Activated naive CD4-positive, alpha-beta T cell treated with anti-CD3 and anti-CD28 coated beads, Interleukin-2, amount 50 U/mL, for 16 hours (primary cell): ENCODE data around the gene RDM1.
"Not testable (repeated sequence)": the region's sequence is repeated elsewhere in the genome, so short reads cannot be mapped to it uniquely, and the experiment has no call there.

Experiments
- DNase-seq: peaks from one replicate; pipeline ENCODE4 v3.0.0-alpha.2; 2020

Gene RDM1

GRCh38 chr17:35897772-35898171 is 32.8 kb downstream of the RDM1 start:
- not testable (repeated sequence) for DNase-seq

GRCh38 chr17:35895636-35896587 is 34.7 kb downstream of the RDM1 start:
- no peak for DNase-seq

- no peak for DNase-seq
Measured at GRCh38 chr17:35894206-35894605, 36.4 kb downstream of the RDM1 start.

- DNase-seq = no peak
Measured at GRCh38 chr17:35893751-35894150, 36.8 kb downstream of the RDM1 start.

- no peak for DNase-seq
Measured at GRCh38 chr17:35892091-35893035, 38.2 kb downstream of the RDM1 start.

- DNase-seq = no peak
Measured at GRCh38 chr17:35891269-35891668, 39.3 kb downstream of the RDM1 start.

GRCh38 chr17:35890774-35891155 is 39.8 kb downstream of the RDM1 start:
- no peak for DNase-seq

GRCh38 chr17:35889818-35890773 is 40.5 kb downstream of the RDM1 start:
- DNase-seq = no peak

- DNase-seq = no peak
Measured at GRCh38 chr17:35889241-35889640, 41.3 kb downstream of the RDM1 start.

GRCh38 chr17:35879773-35880654 is 50.6 kb downstream of the RDM1 start, which contains the start of gene CCL5:
TSS of gene CCL5 (minus strand) at chr17:35880360.
- no peak for DNase-seq

- no peak for DNase-seq
Measured at GRCh38 chr17:35878361-35878760, 52.2 kb downstream of the RDM1 start.

- no peak for DNase-seq
Measured at GRCh38 chr17:35877345-35878029, 53.1 kb downstream of the RDM1 start.

GRCh38 chr17:35876534-35876933 is 54.0 kb downstream of the RDM1 start:
- DNase-seq = no peak

- no peak for DNase-seq
Measured at GRCh38 chr17:35875800-35876139, 54.8 kb downstream of the RDM1 start.

GRCh38 chr17:35875072-35875799 is 55.3 kb downstream of the RDM1 start:
- no peak for DNase-seq

- no peak for DNase-seq
Measured at GRCh38 chr17:35872196-35872980, 58.2 kb downstream of the RDM1 start.

GRCh38 chr17:35870906-35871819 is 59.4 kb downstream of the RDM1 start:
- no peak for DNase-seq

- no peak for DNase-seq
Measured at GRCh38 chr17:35868737-35869136, 61.8 kb downstream of the RDM1 start, which contains the start of gene HEATR9. TSS of gene HEATR9 (minus strand) at chr17:35868891. CDS start at chr17:35868742, 149 bp downstream.
